Measurements from ENCODE around the gene NADSYN1. TPM values are rescaled to one million over a fixed set of nuclear protein-coding genes. Genes with fewer than 3 reads are reported as not detected.

The NADSYN1 gene
- total RNA-seq, 2 experiments from 2014 or later = 70.9 to 122 TPM

GRCh38 chr11:71507102-71507501 lies 54.1 kb downstream of the NADSYN1 start:
- Histone ChIP-seq H3K4me1 (ENCODE audit: insufficient read depth, low read length, poor library complexity, severe bottlenecking) (no peaks in the 10 kb centered on the region), H3K4me3 (ENCODE audit: low read depth, low read length, poor library complexity, severe bottlenecking) (no peak overlapping the region), H3K36me3 (ENCODE audit: insufficient read depth, low read length) (no peaks in the 10 kb centered on the region), H3K79me2 (ENCODE audit: insufficient read depth, low read depth, low read length) (no peaks in the 10 kb centered on the region), H4K20me1 (ENCODE audit: insufficient read depth, low read length) (no peaks in the 10 kb centered on the region), H3K9me2 (ENCODE audit: insufficient read depth, low read length) (no peaks in the 10 kb centered on the region), H2AFZ (ENCODE audit: low read length) (no peak overlapping the region), H3K27ac (ENCODE audit: low read depth, low read length, poor library complexity, severe bottlenecking) (no peak overlapping the region), H3K9me3 (ENCODE audit: low read length) (no peaks in the 10 kb centered on the region), H3K4me2 (ENCODE audit: low read length) (no peak overlapping the region)
- no peak for TF ChIP-seq EZH2phosphoT487 (IDR thresholded peaks at IDR 0.05; ENCODE audit: borderline replicate concordance, low read depth, low read length)
- TF ChIP-seq, protein P1, sequence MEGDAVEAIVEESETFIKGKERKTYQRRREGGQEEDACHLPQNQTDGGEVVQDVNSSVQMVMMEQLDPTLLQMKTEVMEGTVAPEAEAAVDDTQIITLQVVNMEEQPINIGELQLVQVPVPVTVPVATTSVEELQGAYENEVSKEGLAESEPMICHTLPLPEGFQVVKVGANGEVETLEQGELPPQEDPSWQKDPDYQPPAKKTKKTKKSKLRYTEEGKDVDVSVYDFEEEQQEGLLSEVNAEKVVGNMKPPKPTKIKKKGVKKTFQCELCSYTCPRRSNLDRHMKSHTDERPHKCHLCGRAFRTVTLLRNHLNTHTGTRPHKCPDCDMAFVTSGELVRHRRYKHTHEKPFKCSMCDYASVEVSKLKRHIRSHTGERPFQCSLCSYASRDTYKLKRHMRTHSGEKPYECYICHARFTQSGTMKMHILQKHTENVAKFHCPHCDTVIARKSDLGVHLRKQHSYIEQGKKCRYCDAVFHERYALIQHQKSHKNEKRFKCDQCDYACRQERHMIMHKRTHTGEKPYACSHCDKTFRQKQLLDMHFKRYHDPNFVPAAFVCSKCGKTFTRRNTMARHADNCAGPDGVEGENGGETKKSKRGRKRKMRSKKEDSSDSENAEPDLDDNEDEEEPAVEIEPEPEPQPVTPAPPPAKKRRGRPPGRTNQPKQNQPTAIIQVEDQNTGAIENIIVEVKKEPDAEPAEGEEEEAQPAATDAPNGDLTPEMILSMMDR (conservative IDR thresholded peaks at IDR 0.05; ENCODE audit: low read length) = no peak
- intact Hi-C loops (cut with micrococcal nuclease; ENCODE audit: unreplicated experiment) = no loop called here
- CTCF ChIA-PET (ENCODE audit: unreplicated experiment) = no interaction called here
- POLR2A ChIA-PET = interaction anchor here (0.6 kb wide), 1 partner anchor 479 kb away, joined by 3 read pairs; no protein-coding TSS in a partner anchor
- BruUV-seq (replicated peaks) = no TSS peak
- no peak for DNase-seq (ENCODE audit: low spot score)

- H3K36me3 ChIP-seq (ENCODE audit: insufficient read depth, low read length) = no peaks in the 10 kb centered on the region
- no peaks in the 10 kb centered on the region for H3K4me1 ChIP-seq (ENCODE audit: insufficient read depth, low read length, poor library complexity, severe bottlenecking)
- BruUV-seq (replicated peaks) = no TSS peak
- CTCF ChIA-PET (ENCODE audit: unreplicated experiment) = no interaction called here
- no peak overlapping the region for H2AFZ ChIP-seq (ENCODE audit: low read length)
- H3K9me3 ChIP-seq (ENCODE audit: low read length) = no peaks in the 10 kb centered on the region
- H3K79me2 ChIP-seq (ENCODE audit: insufficient read depth, low read depth, low read length) = no peaks in the 10 kb centered on the region
- DNase-seq (ENCODE audit: low spot score) = no peak
- H3K4me2 ChIP-seq (ENCODE audit: low read length) = no peak overlapping the region
- H3K9me2 ChIP-seq (ENCODE audit: insufficient read depth, low read length) = no peaks in the 10 kb centered on the region
- POLR2A ChIA-PET = no interaction called here
- no peak overlapping the region for H3K4me3 ChIP-seq (ENCODE audit: low read depth, low read length, poor library complexity, severe bottlenecking)
- intact Hi-C loops (cut with micrococcal nuclease; ENCODE audit: unreplicated experiment) = no loop called here
- no peaks in the 10 kb centered on the region for H4K20me1 ChIP-seq (ENCODE audit: insufficient read depth, low read length)
- no peak for TF ChIP-seq EZH2phosphoT487 (IDR thresholded peaks at IDR 0.05; ENCODE audit: borderline replicate concordance, low read depth, low read length)
- TF ChIP-seq, protein P1 (conservative IDR thresholded peaks at IDR 0.05; ENCODE audit: low read length) = no peak
- no peak overlapping the region for H3K27ac ChIP-seq (ENCODE audit: low read depth, low read length, poor library complexity, severe bottlenecking)
These were observed 65.8 kb downstream of the NADSYN1 start for GRCh38 chr11:71518506-71519471.

- H3K4me2 ChIP-seq (ENCODE audit: low read length) = no peak overlapping the region
- intact Hi-C loops (cut with micrococcal nuclease; ENCODE audit: unreplicated experiment) = no loop called here
- H3K79me2 ChIP-seq (ENCODE audit: insufficient read depth, low read depth, low read length) = no peaks in the 10 kb centered on the region
- H3K27ac ChIP-seq (ENCODE audit: low read depth, low read length, poor library complexity, severe bottlenecking) = no peak overlapping the region
- no peak overlapping the region for H2AFZ ChIP-seq (ENCODE audit: low read length)
- no peak for DNase-seq (ENCODE audit: low spot score)
- no peaks in the 10 kb centered on the region for H3K9me3 ChIP-seq (ENCODE audit: low read length)
- H3K36me3 ChIP-seq (ENCODE audit: insufficient read depth, low read length) = no peaks in the 10 kb centered on the region
- H3K4me1 ChIP-seq (ENCODE audit: insufficient read depth, low read length, poor library complexity, severe bottlenecking) = no peaks in the 10 kb centered on the region
- no peak overlapping the region for H3K4me3 ChIP-seq (ENCODE audit: low read depth, low read length, poor library complexity, severe bottlenecking)
- H4K20me1 ChIP-seq (ENCODE audit: insufficient read depth, low read length) = no peaks in the 10 kb centered on the region
- ChIA-PET POLR2A (no interaction called here), CTCF (ENCODE audit: unreplicated experiment) (no interaction called here)
- TF ChIP-seq EZH2phosphoT487 (IDR thresholded peaks at IDR 0.05; ENCODE audit: borderline replicate concordance, low read depth, low read length) = no peak
- TF ChIP-seq, protein P1 (conservative IDR thresholded peaks at IDR 0.05; ENCODE audit: low read length) = no peak
- no peaks in the 10 kb centered on the region for H3K9me2 ChIP-seq (ENCODE audit: insufficient read depth, low read length)
- BruUV-seq (replicated peaks) = no TSS peak
These were observed 66.5 kb downstream of the NADSYN1 start for GRCh38 chr11:71519546-71519945.
